Measurements from ENCODE around the gene CDR2.

DNA sequence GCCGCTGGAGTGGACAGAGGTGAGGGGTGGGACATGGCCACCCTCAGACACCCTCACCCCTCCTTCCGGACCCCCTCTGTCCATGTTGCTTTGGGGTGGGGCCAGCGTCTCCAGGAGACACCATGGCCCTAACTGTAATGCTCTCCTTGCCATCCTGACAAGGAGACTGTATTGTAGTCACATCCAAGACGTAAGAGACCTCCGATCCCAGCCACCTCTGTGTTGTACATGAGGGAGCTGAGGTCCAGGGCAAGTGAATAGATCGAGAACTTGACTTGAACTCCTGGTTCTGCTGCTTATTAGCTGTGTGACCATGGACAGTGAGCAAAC, 47.0 kb downstream of the CDR2 start:
- TF ChIP-seq POLR2A (IDR thresholded peaks at IDR 0.05; ENCODE audit: insufficient read depth in 1 of 2, low read depth in 2 of 2, low read length in 2 of 2) (peak; percentile 31 to 36; a peak in 2 of 4 replicates), MEF2D (CRISPR knock-in tag; IDR thresholded peaks at IDR 0.05) (no peak), SMAD1 (CRISPR knock-in tag; IDR thresholded peaks at IDR 0.05; ENCODE audit: borderline replicate concordance, low read depth) (no peak), HOMEZ (CRISPR knock-in tag; IDR thresholded peaks at IDR 0.05; ENCODE audit: low read depth) (no peak), RFX5 (IDR thresholded peaks at IDR 0.05; ENCODE audit: low read depth, low read length) (no peak), ZFAT (CRISPR knock-in tag; conservative IDR thresholded peaks at IDR 0.05) (no peak), HMGA1 (CRISPR knock-in tag; conservative IDR thresholded peaks at IDR 0.05) (no peak), BATF2 (CRISPR knock-in tag; IDR thresholded peaks at IDR 0.05) (no peak), ZBTB44 (CRISPR knock-in tag; IDR thresholded peaks at IDR 0.05) (no peak), SUZ12 (IDR thresholded peaks at IDR 0.05; ENCODE audit: low read depth, low read length) (no peak), POLR2AphosphoS5 (IDR thresholded peaks at IDR 0.05; ENCODE audit: low read depth, low read length) (no peak), JUND (CRISPR knock-in tag; IDR thresholded peaks at IDR 0.05) (no peak)
- TF ChIP-seq, protein P1, sequence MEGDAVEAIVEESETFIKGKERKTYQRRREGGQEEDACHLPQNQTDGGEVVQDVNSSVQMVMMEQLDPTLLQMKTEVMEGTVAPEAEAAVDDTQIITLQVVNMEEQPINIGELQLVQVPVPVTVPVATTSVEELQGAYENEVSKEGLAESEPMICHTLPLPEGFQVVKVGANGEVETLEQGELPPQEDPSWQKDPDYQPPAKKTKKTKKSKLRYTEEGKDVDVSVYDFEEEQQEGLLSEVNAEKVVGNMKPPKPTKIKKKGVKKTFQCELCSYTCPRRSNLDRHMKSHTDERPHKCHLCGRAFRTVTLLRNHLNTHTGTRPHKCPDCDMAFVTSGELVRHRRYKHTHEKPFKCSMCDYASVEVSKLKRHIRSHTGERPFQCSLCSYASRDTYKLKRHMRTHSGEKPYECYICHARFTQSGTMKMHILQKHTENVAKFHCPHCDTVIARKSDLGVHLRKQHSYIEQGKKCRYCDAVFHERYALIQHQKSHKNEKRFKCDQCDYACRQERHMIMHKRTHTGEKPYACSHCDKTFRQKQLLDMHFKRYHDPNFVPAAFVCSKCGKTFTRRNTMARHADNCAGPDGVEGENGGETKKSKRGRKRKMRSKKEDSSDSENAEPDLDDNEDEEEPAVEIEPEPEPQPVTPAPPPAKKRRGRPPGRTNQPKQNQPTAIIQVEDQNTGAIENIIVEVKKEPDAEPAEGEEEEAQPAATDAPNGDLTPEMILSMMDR (CRISPR knock-in tag; IDR thresholded peaks at IDR 0.05) = no peak

Data from HepG2 (cell line).